ENCODE data around the gene SPG21.
"Not testable (repeated sequence)": the region's sequence is repeated elsewhere in the genome, so short reads cannot be mapped to it uniquely, and the experiment has no call there.

The SPG21 gene, protein sequence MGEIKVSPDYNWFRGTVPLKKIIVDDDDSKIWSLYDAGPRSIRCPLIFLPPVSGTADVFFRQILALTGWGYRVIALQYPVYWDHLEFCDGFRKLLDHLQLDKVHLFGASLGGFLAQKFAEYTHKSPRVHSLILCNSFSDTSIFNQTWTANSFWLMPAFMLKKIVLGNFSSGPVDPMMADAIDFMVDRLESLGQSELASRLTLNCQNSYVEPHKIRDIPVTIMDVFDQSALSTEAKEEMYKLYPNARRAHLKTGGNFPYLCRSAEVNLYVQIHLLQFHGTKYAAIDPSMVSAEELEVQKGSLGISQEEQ

DNA sequence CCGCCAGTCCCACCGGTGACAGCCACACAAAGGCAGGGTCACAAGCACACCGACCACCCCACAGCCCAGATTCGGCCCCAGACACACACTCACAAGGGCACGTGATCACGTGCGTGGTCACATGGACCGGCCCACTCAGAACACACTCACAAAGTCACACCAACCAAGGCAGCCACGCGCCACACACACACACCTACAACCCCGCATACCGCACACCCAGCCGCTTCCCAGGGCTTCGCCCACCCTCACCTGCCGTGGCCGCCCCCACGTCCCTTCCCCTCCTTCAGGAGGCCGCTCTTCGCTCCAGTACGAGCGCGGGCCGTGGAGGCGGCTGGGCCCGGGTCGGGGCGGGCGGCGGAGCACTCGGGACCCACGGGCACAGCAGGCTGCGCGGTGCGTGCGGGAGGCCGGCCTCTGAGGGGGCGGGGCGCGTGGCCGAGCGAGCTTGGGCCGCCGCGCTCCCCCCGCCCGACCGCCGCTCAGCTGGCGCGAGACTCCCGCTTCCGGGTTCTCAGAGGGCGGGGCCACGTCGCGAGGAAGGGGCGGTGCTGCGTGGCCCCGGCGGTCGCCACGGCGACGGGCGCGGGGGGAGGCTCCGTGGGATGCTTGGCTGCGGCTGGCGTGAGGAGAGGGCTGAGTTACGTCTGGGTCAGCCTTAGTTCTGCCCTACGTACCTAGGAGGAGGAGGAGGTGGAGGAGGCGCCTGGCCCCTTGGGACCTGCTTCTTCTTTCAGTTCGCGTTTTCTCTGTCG lies at the start of gene SPG21:
Gene SPG21 (minus strand): TSS at position 499 of the 752 bp plus-strand sequence. CDS start 6,345 bp downstream, outside the sequence.
- DNase-seq: peak; percentile 64 to 91

DNA sequence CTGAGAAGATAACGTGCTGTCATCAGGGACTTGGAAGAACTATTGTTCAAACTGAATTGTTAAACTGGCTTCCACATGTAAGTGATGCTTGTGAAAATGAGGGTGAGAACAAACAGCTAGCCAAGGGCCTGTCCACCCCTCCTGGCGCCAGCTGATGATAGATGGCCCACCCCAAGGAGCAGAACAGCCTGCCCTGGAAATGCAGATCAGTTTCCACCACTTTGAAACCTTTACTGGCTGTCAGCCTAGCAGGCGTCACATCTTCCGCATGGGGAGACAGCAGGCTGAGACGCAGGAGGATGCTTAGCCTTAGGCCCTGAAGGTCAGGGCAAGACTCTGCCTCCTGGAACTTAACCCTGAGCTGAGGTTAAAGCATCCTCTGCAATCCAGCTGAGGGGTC lies 49.1 kb upstream of the SPG21 start:
- no peak for DNase-seq

DNA sequence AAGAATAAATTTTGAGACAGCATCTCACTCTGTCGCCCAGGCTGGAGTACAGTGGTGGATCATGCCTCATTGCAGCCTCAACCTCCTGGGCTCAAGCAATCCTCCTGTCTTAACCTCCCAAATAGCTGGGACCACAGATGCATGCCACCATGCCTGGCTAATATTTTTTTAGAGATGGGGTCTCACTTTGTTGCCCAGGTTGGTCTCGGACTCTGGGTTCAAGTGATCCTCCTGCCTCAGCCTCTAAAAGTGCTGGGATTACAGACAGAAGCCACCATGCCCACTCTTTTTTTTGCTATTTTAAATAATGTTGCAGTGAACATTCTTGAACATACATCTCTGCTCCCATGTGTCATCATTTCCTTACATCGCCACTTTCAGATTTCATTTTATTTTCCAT lies 48.7 kb upstream of the SPG21 start:
- DNase-seq: no peak

DNA sequence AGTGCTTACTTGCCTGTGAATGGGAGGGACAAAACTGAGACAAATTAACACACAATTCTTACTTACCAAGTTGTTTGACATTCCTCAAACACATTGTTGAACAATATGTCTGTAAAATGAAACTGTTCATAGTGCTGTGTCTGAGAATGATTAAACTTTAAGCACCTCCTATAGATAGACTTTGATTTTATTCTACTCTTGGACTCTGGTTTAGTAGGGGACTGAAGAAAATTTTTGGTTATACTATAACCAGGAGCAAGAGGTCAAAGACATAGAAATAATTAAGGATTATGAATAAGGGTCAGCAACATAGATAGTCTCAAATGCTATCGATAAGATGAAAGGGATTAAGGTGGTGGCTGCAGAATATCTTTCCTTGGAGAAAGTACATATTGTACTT lies 47.6 kb upstream of the SPG21 start:
- DNase-seq: no peak

DNA sequence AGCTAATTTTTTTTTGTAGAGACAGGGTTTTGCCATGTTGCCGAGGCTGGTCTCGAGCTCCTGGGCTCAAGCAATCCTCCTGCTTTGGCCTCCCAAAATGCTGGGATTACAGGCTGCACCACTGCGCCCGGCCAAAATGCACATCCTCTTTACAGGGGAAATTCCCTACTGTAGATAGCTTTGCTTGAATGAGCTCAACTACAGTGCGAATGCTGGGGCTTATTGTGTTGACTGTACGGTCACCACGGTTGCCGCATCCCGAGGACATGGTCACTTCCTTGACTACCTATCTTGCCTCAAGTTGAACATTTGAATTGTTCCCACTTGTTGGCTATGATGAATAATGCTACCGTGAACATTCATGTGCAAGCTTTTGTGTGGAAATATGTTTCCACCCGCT lies 45.0 kb upstream of the SPG21 start:
- no peak for DNase-seq

DNA sequence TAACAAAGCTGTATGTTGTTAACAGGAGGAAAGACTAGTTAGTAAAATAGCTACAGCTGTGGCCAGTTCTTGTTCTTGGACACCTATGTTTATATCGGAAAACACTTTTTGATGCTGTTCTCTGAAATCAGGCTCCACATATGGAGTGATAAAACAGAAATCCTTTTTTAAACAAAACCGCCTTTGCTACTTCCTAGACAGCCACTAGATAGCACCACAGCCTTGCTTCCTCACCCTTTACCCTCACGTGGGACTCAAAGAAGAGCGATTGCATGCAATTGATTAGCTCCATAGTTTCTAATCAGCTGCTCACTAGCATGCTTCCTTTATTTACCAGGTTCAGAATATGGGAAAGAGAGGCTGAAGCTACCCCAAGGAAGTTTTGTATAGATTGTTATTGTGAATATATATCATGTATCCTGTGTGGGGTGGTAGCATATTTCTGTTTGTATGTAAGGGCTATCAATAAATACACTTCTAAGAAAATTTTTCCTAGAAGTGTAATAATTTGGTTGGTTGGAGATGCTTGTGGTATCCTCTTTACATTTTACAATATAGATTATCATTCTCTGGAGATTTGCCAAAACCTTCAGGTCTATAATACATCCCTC lies 44.0 kb upstream of the SPG21 start:
- peak in 1 of 2 experiments; percentile 50 for DNase-seq

DNA sequence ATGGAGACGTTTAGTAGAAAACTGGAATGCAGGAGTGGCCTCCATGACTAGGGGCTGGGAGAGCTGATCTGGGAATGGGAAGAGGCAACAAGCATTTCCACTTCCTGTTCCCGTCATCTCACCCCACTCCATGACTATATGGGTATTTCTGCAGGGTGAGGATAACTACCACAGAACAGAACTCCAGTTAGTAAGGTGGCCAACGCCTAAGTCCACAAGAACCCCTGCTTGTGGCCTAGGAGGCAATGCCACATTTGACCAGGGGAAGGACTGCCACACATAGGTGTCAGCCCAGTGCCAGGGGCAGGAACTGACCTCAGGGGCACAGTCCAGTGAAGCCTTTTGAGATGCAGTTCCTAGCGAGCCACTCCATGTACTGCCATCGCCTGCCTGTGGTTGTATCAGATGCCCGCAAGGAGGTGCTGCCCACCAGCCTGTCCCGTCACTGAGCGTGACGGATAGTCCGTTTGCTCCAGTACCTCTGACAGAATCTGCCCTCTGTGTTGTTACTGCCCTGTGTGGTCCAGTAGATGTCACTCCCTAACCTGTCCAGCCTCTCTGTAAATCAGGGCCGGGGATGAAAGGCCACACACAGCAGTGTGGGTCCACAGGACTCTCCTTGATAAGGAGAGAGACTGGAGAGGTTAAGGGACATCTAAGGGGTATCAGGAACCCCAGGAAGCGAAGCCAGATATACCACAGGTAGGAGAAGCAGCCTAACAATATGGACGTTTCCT lies 43.3 kb upstream of the SPG21 start:
- no peak for DNase-seq

DNA sequence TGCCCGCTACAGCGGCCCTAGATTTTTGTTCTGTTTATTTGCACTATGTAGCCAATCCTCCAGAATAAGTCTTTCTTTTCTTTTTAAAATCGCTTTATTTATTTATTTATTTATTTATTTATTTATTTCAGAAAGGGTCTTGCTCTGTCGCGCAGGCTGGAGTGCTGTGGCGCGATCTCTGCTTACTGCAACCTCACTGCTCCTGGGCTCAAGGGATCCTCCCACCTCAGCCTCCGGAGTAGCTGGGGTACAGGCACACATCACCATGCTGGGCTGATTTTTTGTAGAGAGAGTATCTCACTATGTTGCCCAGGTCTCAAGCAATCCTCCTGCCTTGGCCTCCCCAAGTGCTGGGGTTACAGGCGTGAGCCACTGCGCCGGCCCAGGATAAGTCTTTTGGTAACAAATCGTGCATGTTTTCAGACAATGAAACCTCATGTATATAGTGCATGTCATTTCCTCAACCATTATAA lies 40.1 kb upstream of the SPG21 start:
- DNase-seq: no peak

DNA sequence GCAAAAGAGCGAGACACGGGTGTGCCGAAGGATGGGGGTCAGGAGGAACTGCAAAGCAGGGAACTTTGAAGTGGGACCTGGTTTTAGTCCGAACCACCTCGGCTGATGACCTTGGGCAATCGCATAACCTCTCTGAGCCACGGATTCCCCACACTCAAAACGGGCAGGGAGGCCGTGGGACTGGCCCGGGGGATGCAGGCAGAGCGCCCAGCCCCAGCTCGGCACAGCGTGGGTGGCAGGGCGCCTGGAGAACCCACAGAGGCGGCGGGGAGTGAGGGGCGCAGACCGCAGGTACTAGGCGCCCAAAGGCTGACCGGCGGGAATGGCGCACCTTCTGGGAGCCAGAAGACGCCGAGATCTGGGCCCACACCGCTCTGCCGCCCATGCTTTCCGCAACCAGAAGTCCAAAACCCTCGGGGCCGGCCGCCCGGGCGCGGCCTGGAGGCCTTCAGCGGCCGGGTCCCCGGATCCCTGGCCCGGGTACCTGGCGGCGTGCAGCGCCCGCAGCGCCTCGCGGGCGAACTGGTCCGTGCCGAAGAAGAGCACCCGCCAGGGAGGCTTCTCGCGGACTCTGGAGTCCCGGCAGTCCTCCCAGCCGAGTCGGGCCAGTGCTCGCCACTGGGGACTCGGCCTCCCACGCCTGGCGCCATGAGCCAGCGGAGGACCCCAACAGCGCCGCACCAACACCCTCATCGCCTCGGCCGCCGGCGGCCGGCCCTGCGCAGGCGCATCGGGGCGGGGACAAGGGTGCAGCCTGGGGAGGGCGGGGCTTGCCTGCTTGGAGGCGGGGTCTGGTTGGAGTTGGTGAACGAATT lies 39.4 kb upstream of the SPG21 start, which contains the start of gene MTFMT:
Gene MTFMT (minus strand): TSS at position 719 of the 815 bp plus-strand sequence. CDS start 26 bp downstream, at position 693.
- DNase-seq: peak; percentile 49 to 85

DNA sequence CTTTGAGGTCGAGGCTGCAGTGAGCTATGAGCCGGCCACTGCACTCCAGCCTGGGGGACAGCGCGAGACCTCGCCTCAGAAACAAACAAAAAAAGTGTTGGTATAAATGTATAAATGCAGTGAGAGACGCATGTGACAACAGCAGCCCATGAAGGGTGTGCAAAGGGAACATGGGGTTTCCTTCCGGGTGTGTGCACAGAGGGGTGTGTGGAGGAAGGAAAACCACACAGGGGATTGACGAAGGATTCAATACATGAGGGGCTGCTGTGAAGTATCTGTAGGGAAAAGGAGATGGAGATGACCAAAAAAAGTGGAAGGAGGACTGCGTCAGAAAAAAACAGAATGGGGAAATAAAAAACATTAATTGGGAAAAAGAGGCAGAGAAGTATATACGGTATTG lies 38.6 kb upstream of the SPG21 start:
- no peak for DNase-seq

DNA sequence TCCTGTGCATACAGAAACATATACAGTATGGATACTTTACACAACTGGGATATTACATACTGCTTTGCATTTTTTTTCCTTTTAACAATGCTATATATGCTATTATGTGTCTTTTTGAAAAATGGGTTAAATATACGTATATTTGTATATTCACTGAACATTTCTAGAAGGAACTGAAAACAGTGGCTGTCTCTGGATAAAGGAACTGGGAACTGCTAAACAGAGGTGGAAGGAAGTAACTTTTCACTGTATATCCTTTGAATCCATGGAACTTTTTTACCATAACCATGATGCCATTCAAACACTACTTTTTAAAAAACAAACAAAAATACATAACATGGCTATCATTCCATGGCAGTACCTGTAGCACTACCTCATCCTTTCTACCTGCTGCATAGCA lies 37.9 kb upstream of the SPG21 start:
- no peak for DNase-seq

DNA sequence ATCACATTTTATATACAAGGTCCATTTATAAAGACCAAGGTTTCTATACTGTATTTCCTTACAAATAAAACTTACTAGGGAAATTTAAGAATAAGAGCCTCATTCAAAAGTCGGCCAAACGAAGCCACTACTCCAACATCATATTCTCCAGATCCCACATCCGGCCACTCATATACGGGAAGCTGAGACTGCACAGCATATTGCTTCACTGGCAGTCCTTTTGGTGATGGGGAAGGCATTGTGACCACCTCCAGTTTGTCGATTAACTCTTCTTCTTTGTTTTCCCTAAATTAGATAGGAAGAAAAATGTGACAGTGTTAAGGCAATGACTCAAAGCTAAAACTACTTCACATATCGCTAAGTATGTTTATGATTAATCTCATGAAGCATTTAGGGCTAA lies 37.0 kb upstream of the SPG21 start:
- no peak for DNase-seq

DNA sequence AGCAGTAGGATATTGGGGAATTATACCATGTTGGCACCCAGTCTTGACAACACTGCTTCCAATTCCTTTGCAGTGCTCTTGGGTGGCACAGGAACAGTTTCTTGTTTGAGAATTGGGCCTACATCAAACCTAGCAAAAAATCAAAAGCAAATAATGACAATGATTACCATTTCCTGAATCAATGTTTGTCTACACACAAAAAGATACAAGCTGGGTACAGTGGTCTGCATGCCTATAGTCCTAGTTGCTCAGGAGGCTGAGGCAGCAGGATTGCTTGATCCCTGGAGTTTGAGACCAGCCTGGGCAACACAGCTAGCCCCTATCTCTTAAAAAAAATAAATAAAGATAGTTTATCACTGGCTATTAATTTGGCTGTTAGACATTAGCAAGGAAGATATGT lies 31.8 kb upstream of the SPG21 start:
- DNase-seq: no peak

DNA sequence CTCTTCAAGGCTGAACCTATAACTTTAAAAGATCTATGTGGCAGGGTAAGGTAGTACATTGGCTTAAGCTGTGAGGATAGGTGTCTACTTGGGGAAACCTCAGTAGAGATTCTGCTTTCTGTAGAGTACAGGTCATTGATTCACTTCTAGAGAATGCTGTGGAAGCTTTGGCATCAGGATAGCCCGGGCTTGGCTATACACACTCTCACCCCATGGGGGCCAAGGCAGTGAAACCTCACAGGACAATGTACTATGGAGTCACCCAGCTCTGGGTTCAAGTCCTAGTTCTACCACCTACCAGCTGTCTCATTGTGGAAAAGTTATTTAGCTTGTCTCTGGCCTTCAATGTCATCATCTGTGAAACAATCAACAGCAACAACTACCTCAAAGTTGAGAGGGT lies 30.7 kb upstream of the SPG21 start:
- no peak for DNase-seq

DNA sequence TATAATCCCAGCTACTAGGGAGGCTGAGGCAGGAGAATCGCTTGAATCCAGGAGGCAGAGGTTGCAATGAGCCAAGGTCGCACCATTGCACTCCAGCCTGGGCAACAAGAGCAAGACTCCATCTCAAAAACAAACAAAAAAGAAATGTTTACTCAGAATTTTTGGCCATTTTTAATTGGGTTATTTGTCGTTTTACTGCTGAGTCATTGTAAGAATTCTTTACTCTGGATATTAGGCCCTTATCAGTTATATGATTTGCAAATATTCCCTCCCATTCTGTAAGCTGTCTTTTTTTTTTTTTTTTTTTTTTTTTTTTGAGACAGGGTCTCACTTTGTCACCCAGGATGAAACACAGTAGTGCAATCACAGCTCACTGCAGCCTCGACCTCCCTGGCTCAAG lies 21.5 kb upstream of the SPG21 start:
- not testable (repeated sequence) for DNase-seq

DNA sequence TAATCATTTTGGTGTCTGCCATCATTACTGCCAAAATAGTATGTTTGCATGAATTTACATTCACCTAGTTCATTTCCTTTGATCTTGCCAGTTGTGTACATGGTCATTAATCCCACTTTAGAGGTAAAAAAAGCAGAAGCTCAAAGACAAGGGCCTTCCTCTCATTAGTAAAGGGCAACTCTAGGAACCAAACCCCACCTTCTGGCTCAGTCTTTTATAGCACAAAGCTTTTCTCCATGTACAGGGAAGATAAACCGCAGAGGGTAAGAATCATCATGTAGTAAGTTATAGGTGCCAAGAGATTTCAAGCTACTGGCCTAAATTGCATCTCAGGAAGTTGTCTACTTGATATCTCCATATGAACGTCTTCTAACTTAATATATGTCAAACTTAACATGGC lies 19.3 kb upstream of the SPG21 start:
- DNase-seq: no peak

DNA sequence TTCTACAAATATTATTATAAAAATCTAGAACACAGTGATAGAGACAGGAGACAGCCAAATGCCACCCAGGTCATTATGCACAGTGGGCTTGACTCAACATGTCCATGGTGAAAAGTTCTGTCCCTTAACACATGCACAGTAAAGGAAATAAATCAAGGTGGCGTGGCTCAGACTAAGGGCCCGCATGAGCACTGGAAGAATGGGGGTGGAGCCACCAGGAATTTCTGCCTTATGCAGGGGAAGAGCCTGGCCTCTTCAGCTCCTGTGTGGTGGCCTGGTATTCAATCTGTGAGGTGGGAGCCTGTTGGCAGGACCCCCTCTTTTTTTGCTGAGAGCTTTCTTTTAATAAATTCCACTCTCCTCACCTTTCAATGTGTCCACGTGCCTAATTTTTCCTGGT lies 17.2 kb upstream of the SPG21 start:
- DNase-seq: no peak

DNA sequence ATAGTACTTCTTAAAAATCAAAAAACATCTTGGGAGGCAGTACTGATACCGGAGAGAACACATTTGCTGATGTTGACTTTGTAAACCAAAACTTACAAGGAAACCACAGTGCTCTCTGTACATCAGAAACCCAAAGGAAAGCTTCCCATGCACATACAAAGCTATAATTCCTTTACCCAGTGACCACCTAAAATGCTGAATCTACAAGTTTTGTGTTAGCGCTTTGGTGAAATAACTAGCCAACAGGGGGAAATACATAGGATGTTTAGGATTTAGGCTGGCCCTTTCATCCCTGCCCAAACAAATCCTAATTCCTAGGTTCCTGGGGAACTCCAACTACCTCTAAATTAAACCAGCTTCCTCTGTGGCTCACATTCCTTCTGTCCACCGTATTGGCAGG lies 15.3 kb upstream of the SPG21 start:
- no peak for DNase-seq

DNA sequence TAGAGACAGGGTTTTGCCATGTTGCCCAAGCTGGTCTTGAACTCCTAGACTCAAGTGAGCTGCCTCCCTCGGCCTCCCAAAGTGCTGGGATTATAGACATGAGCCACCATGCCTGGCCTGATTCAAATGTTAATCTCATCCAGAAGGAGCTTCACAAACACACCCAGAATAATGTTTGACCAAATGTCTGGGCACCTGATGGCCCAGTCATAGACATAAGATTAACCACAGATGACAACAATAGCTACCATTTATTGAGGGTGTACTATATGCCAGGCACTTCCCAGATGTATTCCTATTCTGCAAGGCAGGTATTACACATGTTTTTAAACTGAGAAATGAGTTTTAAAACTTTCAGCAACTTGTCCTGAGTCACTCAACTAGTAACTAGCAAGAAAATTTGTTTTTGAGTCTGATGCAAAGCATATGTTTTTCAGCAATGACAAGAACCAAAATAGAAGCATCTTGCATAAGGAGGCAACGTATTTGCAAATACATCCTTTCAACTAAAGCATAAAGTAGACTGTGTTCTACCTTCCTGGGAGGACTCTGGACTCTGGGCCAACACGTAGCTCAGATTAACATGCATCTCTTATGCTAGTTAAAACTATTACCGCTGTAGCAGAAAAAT lies 8.1 kb upstream of the SPG21 start:
- DNase-seq: no peak

DNA sequence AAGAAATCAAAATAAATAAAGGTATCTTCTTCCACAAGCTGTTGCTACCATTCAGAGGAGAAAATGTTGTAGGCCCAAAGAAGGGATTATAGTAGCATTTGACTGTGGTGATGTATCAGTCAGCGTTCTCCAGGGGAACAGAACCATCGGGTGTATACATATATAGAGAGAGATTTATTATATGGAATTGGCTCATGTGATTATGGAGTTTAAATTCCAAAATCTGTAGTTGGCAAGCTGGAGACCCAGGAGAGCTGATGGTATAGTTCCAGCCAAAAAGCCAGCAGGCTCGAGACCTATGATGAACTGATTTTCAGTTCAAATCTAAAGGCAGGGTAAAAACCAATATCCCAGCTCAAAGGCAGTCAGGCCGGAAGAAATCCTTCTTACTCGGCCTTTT lies 7.4 kb upstream of the SPG21 start:
- DNase-seq: no peak

DNA sequence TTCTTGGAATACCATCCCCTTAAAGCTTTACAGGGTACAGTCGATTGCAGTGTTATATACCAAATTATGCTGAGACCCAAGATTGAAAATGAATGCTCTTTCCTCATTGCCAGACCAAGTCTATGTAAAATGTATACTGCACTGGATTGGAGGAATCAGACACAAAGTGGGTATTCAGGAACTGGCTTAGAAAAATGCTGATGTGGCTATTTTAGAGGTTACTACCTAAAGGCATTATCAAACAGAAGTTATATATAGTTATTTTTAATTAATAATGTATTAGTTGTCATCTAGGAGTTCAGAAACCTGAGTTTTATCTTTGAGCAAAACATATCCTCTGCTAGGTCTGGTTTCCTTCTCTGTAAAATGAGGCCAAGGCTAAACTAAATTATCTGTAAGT lies 3.6 kb upstream of the SPG21 start:
- DNase-seq: no peak

Measured in NCI-H446 (cell line).